Liver (tissue), 9 donors: Measurements from ENCODE around the gene ABCC5. TPM values are rescaled to one million over a fixed set of nuclear protein-coding genes. Genes with fewer than 3 reads are reported as not detected.

Experiments
- DNase-seq: peaks from one replicate; pipeline ENCODE4 v3.0.0-alpha.2; 2017; ENCODE audit warnings: low spot score
- H3K27ac ChIP-seq, 2 donors: one replicate each; pipeline ENCODE4 v1.7.0; 2013; ENCODE audit warnings: inconsistent platforms in 2 of 2, low read length in 2 of 2, control low read depth in 1 of 2, low read depth in 1 of 2, mild to moderate bottlenecking in 1 of 2
- H3K27me3 ChIP-seq, 4 donors: one replicate each; pipeline versions ENCODE4 v1.6.1 to v1.7.0; 2013; ENCODE audit warnings: low read length in 3 of 4, inconsistent platforms in 1 of 4, mild to moderate bottlenecking in 1 of 4, moderate library complexity in 1 of 4; ENCODE audit not compliant: control insufficient read depth in 4 of 4, insufficient read depth in 4 of 4
- H3K36me3 ChIP-seq, 4 donors: one replicate each; pipeline versions ENCODE4 v1.6.1 to v1.7.0; 2013; ENCODE audit warnings: low read length in 3 of 4, mild to moderate bottlenecking in 3 of 4, low read depth in 1 of 4, moderate library complexity in 1 of 4; ENCODE audit not compliant: control insufficient read depth in 4 of 4, insufficient read depth in 3 of 4
- H3K4me1 ChIP-seq, 4 donors: one replicate each; pipeline versions ENCODE4 v1.6.1 to v1.7.0; 2013; ENCODE audit warnings: low read length in 3 of 4, mild to moderate bottlenecking in 3 of 4, moderate library complexity in 1 of 4; ENCODE audit not compliant: control insufficient read depth in 4 of 4, insufficient read depth in 4 of 4
- H3K4me3 ChIP-seq, 3 donors: one replicate each; pipeline versions ENCODE4 v1.6.1 to v1.7.0; 2013; ENCODE audit warnings: low read length in 3 of 3, control low read depth in 1 of 3, low read depth in 1 of 3, mild to moderate bottlenecking in 1 of 3
- H3K9ac ChIP-seq, 2 donors: one replicate each; pipeline ENCODE4 v1.7.0; 2013; ENCODE audit warnings: low read length in 2 of 2, mild to moderate bottlenecking in 2 of 2, moderate library complexity in 2 of 2, control low read depth in 1 of 2, low read depth in 1 of 2
- H3K9me3 ChIP-seq, 4 donors: one replicate each; pipeline versions ENCODE4 v1.6.1 to v1.7.0; 2013; ENCODE audit warnings: low read length in 3 of 4; ENCODE audit not compliant: control insufficient read depth in 4 of 4
- EGR1 ChIP-seq, 2 donors: IDR thresholded peaks; 2 replicates each; pipeline ENCODE4 v1.6.1; 2016 to 2018; ENCODE audit warnings: antibody characterized with exemption in 2 of 2, low read depth in 2 of 2
- FOXA1 ChIP-seq: IDR thresholded peaks from 2 replicates; pipeline ENCODE4 v1.6.1; 2016; ENCODE audit warnings: antibody characterized with exemption
- GABPA ChIP-seq, 2 donors: IDR thresholded peaks in 1 of 2; conservative IDR thresholded peaks in 1 of 2; 2 replicates each; pipeline ENCODE4 v1.6.1; 2016; ENCODE audit warnings: antibody characterized with exemption in 2 of 2, mild to moderate bottlenecking in 1 of 2, moderate library complexity in 1 of 2
- HNF4A ChIP-seq, 2 donors: conservative IDR thresholded peaks; 2 replicates each; pipeline ENCODE4 v1.6.1; 2016; ENCODE audit warnings: antibody characterized with exemption in 2 of 2, mild to moderate bottlenecking in 2 of 2
- HNF4G ChIP-seq: IDR thresholded peaks from 2 replicates; pipeline ENCODE4 v1.6.1; 2016; ENCODE audit warnings: antibody characterized with exemption
- JUND ChIP-seq, 2 donors: IDR thresholded peaks; 2 replicates each; pipeline ENCODE4 v1.6.1; 2016; ENCODE audit warnings: antibody characterized with exemption in 2 of 2
- MAX ChIP-seq: IDR thresholded peaks from 2 replicates; pipeline ENCODE4 v1.6.1; 2016; ENCODE audit warnings: antibody characterized with exemption
- NR2F2 ChIP-seq: IDR thresholded peaks from 2 replicates; pipeline ENCODE4 v1.6.1; 2016; ENCODE audit warnings: antibody characterized with exemption
- RAD21 ChIP-seq, 2 donors: IDR thresholded peaks; 2 replicates each; pipeline ENCODE4 v1.6.1; 2016; ENCODE audit warnings: antibody characterized with exemption in 2 of 2, mild to moderate bottlenecking in 2 of 2
- RXRA ChIP-seq, 2 donors: IDR thresholded peaks; 2 replicates each; pipeline ENCODE4 v1.6.1; 2017 to 2018; ENCODE audit warnings: antibody characterized with exemption in 2 of 2, mild to moderate bottlenecking in 1 of 2
- SP1 ChIP-seq: IDR thresholded peaks from 2 replicates; pipeline ENCODE4 v1.6.1; 2018; ENCODE audit warnings: antibody characterized with exemption, mild to moderate bottlenecking
- TAF1 ChIP-seq: conservative IDR thresholded peaks from 2 replicates; pipeline ENCODE4 v1.6.1; 2016; ENCODE audit warnings: antibody characterized with exemption, mild to moderate bottlenecking
- WGBS: extraction: QIAGEN DNeasy Blood & Tissue Kit; methylation state at CpG from one replicate; pipeline ENCODE4 v1.1.7; 2013; 5-methylcytosine and 5-hydroxymethylcytosine counted together
- polyA plus RNA-seq, 2 donors: library from polyadenylated mRNA; stranded (reverse) in 1 of 2; unstranded in 1 of 2; fragments of 200-250 nt in 1 of 2; fragments of >200 nt in 1 of 2; fragmentation: Nextera tagmentation in 1 of 2; extraction: Ambion mirVana in 1 of 2; gene quantifications; one replicate each; pipeline versions ENCODE4 v1.2.1 to v1.2.3, GENCODE V29; 2013 to 2015
- total RNA-seq, 2 donors: library from RNA; depleted of rRNA; stranded (reverse); fragments of >200 nt; gene quantifications; one replicate each; pipeline ENCODE4 v1.2.3, GENCODE V29; 2014
- TF ChIP-seq, protein P1 (sequence below): IDR thresholded peaks from 2 replicates; pipeline ENCODE4 v1.6.1; 2016; ENCODE audit warnings: antibody characterized with exemption
- TF ChIP-seq, protein P2 (sequence below): IDR thresholded peaks from 2 replicates; pipeline ENCODE4 v1.6.1; 2016; ENCODE audit warnings: antibody characterized with exemption, mild to moderate bottlenecking
- TF ChIP-seq, protein P3 (sequence below): fragments of 150-350 bp; IDR thresholded peaks from 2 replicates; pipeline ENCODE4 v1.5.1; 2017; ENCODE audit warnings: improper control_type of control experiment, low read depth, low read length; ENCODE audit not compliant: missing input control
- TF ChIP-seq, protein P4 (sequence below): IDR thresholded peaks from 2 replicates; pipeline ENCODE4 v1.6.1; 2016; ENCODE audit warnings: antibody characterized with exemption
- donor health status: healthy.
- donor health status: healthy.
- donor health status: healthy.
- donor health status: healthy.
- donor health status: healthy.

Gene ABCC5
- total and polyA plus RNA-seq, 4 donors: 2.8 to 35.7 (median 8.1) TPM

- Histone ChIP-seq H3K27me3 (no peaks in the 10 kb centered on the region), H3K27ac (no peak overlapping the region), H3K9me3 (no peaks in the 10 kb centered on the region), H3K9ac (no peak overlapping the region), H3K4me1 (peaks cover 0 to 15% (median 4%) of the 10 kb centered on the region in 4 donors), H3K4me3 (no peak overlapping the region), H3K36me3 (peaks cover 0 to 3% (median 0%) of the 10 kb centered on the region in 4 donors)
- TF ChIP-seq HNF4A (conservative IDR thresholded peaks at IDR 0.05): no peak
- TF ChIP-seq SP1: no peak
- no peak for TF ChIP-seq FOXA1
- TF ChIP-seq, protein P1, sequence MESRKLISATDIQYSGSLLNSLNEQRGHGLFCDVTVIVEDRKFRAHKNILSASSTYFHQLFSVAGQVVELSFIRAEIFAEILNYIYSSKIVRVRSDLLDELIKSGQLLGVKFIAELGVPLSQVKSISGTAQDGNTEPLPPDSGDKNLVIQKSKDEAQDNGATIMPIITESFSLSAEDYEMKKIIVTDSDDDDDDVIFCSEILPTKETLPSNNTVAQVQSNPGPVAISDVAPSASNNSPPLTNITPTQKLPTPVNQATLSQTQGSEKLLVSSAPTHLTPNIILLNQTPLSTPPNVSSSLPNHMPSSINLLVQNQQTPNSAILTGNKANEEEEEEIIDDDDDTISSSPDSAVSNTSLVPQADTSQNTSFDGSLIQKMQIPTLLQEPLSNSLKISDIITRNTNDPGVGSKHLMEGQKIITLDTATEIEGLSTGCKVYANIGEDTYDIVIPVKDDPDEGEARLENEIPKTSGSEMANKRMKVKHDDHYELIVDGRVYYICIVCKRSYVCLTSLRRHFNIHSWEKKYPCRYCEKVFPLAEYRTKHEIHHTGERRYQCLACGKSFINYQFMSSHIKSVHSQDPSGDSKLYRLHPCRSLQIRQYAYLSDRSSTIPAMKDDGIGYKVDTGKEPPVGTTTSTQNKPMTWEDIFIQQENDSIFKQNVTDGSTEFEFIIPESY: no peak
- TF ChIP-seq MAX: no peak
- TF ChIP-seq TAF1: no peak
- TF ChIP-seq NR2F2: no peak
- TF ChIP-seq, protein P2, sequence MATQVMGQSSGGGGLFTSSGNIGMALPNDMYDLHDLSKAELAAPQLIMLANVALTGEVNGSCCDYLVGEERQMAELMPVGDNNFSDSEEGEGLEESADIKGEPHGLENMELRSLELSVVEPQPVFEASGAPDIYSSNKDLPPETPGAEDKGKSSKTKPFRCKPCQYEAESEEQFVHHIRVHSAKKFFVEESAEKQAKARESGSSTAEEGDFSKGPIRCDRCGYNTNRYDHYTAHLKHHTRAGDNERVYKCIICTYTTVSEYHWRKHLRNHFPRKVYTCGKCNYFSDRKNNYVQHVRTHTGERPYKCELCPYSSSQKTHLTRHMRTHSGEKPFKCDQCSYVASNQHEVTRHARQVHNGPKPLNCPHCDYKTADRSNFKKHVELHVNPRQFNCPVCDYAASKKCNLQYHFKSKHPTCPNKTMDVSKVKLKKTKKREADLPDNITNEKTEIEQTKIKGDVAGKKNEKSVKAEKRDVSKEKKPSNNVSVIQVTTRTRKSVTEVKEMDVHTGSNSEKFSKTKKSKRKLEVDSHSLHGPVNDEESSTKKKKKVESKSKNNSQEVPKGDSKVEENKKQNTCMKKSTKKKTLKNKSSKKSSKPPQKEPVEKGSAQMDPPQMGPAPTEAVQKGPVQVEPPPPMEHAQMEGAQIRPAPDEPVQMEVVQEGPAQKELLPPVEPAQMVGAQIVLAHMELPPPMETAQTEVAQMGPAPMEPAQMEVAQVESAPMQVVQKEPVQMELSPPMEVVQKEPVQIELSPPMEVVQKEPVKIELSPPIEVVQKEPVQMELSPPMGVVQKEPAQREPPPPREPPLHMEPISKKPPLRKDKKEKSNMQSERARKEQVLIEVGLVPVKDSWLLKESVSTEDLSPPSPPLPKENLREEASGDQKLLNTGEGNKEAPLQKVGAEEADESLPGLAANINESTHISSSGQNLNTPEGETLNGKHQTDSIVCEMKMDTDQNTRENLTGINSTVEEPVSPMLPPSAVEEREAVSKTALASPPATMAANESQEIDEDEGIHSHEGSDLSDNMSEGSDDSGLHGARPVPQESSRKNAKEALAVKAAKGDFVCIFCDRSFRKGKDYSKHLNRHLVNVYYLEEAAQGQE: no peak
- no peak for TF ChIP-seq RAD21 (IDR thresholded peaks at IDR 0.05)
- TF ChIP-seq RXRA (IDR thresholded peaks at IDR 0.05): no peak
- TF ChIP-seq, protein P3, sequence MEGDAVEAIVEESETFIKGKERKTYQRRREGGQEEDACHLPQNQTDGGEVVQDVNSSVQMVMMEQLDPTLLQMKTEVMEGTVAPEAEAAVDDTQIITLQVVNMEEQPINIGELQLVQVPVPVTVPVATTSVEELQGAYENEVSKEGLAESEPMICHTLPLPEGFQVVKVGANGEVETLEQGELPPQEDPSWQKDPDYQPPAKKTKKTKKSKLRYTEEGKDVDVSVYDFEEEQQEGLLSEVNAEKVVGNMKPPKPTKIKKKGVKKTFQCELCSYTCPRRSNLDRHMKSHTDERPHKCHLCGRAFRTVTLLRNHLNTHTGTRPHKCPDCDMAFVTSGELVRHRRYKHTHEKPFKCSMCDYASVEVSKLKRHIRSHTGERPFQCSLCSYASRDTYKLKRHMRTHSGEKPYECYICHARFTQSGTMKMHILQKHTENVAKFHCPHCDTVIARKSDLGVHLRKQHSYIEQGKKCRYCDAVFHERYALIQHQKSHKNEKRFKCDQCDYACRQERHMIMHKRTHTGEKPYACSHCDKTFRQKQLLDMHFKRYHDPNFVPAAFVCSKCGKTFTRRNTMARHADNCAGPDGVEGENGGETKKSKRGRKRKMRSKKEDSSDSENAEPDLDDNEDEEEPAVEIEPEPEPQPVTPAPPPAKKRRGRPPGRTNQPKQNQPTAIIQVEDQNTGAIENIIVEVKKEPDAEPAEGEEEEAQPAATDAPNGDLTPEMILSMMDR: no peak
- TF ChIP-seq GABPA (IDR thresholded peaks at IDR 0.05 in 1 of 2, conservative IDR thresholded peaks at IDR 0.05 in 1 of 2): no peak
- TF ChIP-seq HNF4G: no peak
- TF ChIP-seq EGR1 (IDR thresholded peaks at IDR 0.05; ENCODE audit: low read depth in 2 of 2): no peak
- TF ChIP-seq, protein P4, sequence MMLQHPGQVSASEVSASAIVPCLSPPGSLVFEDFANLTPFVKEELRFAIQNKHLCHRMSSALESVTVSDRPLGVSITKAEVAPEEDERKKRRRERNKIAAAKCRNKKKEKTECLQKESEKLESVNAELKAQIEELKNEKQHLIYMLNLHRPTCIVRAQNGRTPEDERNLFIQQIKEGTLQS: no peak
- DNase-seq: no peak
These were observed 142.3 kb downstream of the ABCC5 start for GRCh38 chr3:183875411-183875810.

DNA sequence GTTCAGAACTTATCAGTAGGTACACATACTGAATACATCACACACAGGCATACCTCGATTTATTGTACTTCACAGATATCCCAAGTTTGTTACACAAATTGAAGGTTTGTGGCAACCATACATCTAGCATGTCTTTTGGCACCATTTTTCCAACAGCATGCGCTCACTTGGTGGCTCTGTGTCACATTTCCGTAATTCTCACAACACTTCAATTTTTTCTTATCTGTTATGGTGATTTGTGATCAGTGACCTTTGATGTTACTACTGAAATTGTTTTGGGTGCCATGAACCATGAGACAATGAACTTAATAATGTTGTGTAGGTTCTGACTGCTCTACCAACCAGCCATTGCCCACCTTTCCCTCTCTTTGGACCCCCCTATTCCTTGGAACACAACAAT is 143.8 kb downstream of the ABCC5 start:
- Histone ChIP-seq H3K4me3 (no peak overlapping the region), H3K9me3 (no peaks in the 10 kb centered on the region), H3K36me3 (peaks cover 0 to 3% (median 0%) of the 10 kb centered on the region in 4 donors), H3K4me1 (peaks cover 0 to 13% (median 4%) of the 10 kb centered on the region in 4 donors), H3K9ac (no peak overlapping the region), H3K27me3 (no peaks in the 10 kb centered on the region), H3K27ac (no peak overlapping the region)
- no peak for DNase-seq
- TF ChIP-seq RXRA (IDR thresholded peaks at IDR 0.05) (peak; percentile 55 to 69), HNF4A (conservative IDR thresholded peaks at IDR 0.05) (peak in 1 of 2 donors; percentile 18), JUND (IDR thresholded peaks at IDR 0.05) (no peak), NR2F2 (no peak)
- TF ChIP-seq, protein P2: no peak
- WGBS: 63% methylated on average over 3 of the region's 3 CpGs
